ENCODE measurements around the gene FAM53A.
"Not testable (repeated sequence)": the region's sequence is repeated elsewhere in the genome, so short reads cannot be mapped to it uniquely, and the experiment has no call there.

The FAM53A gene

DNA sequence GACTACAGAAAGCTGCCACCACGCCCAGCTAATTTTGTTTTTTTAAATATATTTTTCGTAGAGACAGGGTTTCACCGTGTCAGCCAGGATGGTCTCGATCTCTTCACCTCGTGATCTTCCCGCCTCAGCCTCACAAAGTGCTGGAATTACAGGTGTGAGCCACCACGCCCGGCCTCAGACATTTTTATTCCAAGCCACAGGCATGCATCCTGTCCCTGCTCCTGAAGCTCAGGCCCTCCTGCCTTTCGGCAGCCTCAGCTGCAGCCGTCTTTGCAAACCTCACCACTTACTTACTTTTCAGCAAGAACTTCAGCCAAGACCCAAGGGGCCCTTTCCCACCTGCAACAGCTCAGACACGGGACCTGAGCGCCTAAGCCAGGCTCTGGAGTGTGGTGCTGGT lies 26.0 kb downstream of the FAM53A start:
- no peak for DNase-seq

- no peak for DNase-seq
Observed at GRCh38 chr4:1656986-1657385, 27.1 kb downstream of the FAM53A start.

DNA sequence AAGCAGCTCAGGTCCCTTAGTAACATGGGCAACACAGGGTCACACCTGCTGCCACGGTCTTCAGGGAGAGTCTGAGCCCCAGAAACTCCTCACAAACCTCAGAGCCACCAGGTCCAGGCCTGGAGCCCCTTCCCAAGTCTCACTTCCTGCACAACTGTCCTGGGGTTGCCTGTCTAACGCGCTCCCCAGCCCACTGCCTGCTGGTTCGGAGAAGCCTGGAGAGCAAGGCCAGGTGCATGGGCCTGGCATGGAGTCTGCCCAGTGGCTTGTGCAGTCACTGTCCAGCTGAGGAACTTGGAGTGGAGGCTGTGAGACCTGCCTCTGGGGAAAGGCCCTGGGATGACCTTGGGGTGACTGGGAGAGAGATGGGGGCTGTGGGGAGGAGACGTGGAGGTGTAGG lies 28.0 kb downstream of the FAM53A start:
- no peak for DNase-seq

GRCh38 chr4:1655676-1656075 lies 28.4 kb downstream of the FAM53A start:
- DNase-seq: no peak

GRCh38 chr4:1655081-1655480 lies 29.0 kb downstream of the FAM53A start:
- DNase-seq: no peak

DNA sequence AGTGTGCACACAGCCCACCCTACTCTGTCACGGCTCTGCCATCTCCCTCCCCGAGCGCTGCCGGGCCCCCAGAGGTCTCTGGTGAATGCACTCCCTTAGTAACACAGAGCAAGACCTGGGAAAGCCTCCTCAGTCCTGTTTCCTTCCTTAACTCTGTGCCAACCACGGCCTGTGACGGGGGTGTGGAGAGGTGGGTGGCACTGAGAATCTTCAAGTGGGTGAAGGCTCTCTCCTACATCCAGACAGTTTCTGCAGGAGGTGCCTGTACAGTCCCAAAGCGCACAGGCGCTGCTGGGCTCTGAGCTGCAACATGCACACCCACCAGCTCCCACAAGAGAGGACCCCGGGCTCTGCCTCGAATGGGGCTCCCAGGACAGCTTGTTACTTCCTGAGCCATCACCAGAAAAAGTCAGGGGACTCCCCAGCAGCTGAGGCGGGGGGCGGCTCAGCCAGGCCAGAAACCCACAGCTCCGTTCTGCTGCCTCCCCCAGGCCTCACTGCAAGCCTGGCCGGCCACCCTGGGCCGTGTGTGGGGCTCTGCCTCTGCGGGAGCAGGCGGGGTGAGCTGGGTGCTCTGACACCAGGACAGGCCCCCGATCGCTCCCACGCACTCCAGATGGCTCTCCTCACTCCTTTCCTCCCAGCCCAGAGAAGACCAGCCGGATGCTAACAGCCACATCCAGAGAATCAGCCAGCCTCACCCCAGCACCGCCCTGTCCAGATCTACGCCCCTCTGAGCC lies 29.7 kb downstream of the FAM53A start:
- no peak for DNase-seq

DNA sequence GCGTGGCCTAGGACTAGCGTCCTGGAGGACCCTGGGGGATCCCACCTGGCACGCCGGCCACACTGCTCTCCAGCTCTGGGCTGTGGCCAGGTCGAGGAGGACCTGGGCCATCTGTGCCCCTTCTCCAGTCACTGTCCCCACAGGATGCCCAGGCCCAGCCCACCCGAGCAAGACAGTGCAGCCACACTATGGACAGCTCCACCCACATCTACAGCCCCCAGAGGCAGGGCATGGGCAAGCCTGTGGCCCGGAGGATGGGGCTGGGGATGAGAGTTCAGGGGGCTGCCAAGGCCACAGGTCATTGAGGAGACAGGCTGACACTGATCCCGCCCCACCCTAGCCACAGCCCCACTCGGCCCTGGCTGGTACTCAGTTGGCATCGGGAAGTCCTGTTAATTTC lies 30.3 kb downstream of the FAM53A start:
- no peak for DNase-seq

- DNase-seq: no peak
Observed at GRCh38 chr4:1652088-1652487, 32.0 kb downstream of the FAM53A start.

- DNase-seq: no peak
Observed at GRCh38 chr4:1651609-1652008, 32.5 kb downstream of the FAM53A start.

- no peak for DNase-seq
Observed at GRCh38 chr4:1648962-1649361, 35.2 kb downstream of the FAM53A start.

DNA sequence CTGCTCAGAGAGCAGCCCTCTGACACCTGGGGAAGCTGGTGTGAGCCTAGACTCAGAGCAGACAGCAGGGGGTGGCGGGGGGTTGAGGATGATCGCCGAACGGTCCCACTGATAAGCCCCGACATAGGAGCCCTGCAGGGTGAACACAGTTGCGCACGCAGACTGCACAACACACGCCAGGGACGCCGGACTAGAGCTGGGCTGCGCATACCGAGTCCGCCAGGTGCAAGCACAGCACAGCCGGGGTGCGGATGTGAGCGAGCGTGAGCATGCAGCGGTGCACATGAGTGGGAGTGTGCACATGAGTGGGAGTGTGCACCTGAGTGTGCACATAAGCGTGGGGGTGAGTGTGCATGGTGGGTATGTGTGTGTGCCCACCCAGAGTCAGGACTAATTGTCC lies 36.7 kb downstream of the FAM53A start:
- no peak for DNase-seq

- no peak for DNase-seq
Observed at GRCh38 chr4:1646690-1647089, 37.4 kb downstream of the FAM53A start.

DNA sequence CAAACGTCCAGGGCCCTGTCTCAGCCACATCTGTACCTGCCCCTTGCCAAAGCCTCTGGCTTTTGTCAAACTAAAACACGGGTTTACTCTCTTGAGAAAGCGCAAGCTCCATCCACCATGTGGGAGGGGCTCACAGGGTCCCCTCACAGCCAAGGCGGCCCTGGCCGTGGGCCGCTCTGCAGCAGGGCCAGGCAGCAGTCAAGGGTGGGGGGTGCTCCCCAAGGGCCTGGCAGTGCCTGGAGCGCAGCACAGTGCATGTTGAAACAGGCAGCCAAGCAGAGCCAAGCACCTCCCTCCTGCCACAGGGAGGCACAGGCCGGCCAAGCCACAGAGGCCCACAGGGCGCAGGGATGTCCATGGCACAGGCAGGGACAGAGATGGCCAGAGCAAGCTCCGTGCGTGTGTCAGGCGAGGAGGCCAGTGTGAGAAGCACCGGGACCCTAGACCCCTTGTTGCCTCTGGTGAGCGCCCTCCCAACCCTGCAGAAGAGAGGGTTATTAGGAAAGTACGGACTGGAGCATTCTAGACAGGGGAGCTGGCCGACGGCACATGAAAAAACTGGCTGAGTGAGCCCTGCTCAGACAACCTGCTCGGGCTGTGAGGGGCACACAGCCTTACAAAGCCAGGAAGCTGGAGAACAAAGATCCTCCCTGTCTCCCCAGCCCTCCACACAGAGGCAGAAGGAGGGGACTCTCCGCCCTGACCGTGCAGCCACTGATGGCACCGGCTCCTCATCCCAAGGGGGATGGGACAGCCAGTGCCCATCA lies 39.0 kb downstream of the FAM53A start:
- DNase-seq: no peak

- DNase-seq: no peak
Observed at GRCh38 chr4:1643971-1644735, 40.0 kb downstream of the FAM53A start.

DNA sequence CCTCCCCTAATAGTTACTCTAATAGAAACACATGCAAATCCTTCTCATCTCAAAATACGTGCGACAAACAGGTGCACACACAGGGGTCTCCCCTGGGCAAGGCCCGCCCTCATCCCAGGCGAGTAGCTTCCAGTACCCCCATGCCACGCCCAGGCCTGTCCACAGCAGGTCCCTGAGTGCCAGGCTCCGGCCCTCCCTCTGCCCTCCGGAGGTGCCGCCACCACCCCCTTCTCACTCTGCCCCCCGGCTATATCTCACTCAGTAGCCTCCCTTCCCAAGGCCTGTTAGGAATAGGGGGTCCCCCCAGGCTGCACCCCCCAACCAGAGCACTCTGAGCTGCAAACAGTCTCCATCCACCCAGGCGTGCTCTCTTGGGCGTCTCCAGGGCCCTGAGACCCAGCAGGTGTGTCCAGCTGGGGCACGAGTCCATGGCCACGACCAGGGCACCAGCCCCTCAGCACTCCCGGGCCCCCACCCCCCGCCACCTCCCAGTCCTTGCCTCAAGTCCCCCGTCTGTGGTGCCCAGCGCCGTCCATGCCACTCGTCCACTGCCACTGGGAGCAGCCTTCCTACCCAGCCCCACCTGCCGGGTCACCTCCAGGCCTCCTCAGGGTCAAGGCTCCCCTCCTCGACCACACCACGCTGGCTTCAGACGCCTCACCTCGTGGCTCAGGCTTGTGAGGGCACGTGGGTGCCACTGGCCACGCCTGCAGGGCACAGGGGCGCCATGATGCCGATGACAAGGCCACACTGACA lies 41.7 kb downstream of the FAM53A start:
- no peak for DNase-seq

GRCh38 chr4:1641671-1642070 lies 42.4 kb downstream of the FAM53A start:
- no peak for DNase-seq

- not testable (repeated sequence) for DNase-seq
Observed at GRCh38 chr4:1640716-1641503, 43.2 kb downstream of the FAM53A start.

DNA sequence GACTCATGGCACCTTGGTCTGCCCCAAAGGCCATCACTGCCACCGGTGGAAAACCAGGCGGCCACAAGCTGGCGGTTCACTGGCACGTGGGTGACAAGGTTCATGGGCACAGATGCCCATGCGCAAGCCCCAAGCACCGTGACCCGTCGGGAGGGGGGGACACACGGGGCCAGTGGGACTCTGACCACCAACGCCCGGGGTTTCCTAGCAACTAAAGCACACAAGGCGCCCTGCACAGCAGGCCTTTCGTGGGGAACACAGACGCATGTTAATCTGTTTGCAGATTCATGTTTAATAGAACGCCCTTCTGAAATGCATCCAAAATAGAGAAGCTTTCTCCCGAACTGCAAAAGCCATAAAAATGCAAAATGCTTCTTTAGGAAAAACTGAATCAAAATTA lies 43.9 kb downstream of the FAM53A start:
- no peak for DNase-seq

- DNase-seq: no peak
Observed at GRCh38 chr4:1639299-1639868, 44.7 kb downstream of the FAM53A start.

GRCh38 chr4:1638873-1639272 lies 45.2 kb downstream of the FAM53A start:
- no peak for DNase-seq

DNA sequence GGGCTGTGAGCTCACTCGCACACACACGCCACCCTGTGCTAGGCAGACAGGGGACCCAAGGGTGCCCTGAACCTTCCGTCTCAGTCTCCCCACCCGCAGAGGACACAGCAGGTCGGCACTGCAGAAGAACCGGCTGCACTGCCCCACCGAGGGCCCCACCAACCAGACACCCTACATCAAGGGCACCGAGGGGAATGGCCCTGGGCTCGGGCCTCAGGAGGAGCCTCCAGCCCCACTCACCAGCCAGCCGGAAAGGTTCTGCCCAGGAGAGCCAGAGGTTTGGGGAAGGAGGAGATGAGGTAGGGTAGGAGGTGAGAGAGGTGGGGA lies 45.9 kb downstream of the FAM53A start:
- no peak for DNase-seq
